C4-2B (cell line): Measurements from ENCODE around the gene PCLO.

Source experiments
- CTCF ChIP-seq: fragments of 450-650 bp; conservative IDR thresholded peaks from 2 replicates; pipeline ENCODE4 v1.5.1; 2017; ENCODE audit warnings: mild to moderate bottlenecking
- ZFX ChIP-seq: fragments of 450-650 bp; IDR thresholded peaks from 2 replicates; pipeline ENCODE4 v1.6.1; 2017

GRCh38 chr7:83211685-83212084 is 49.0 kb upstream of the PCLO start:
- TF ChIP-seq CTCF (no peak), ZFX (no peak)
